Measurements from ENCODE around the gene LY6G5B. TPM values are rescaled to one million over a fixed set of nuclear protein-coding genes. Genes with fewer than 3 reads are reported as not detected.

LY6G5B gene
- total and polyA plus RNA-seq, 2 donors (not counting 3 experiments of a cell fraction or from before 2014, with no cell fraction given), result 15.4 to 25.0 TPM

DNA sequence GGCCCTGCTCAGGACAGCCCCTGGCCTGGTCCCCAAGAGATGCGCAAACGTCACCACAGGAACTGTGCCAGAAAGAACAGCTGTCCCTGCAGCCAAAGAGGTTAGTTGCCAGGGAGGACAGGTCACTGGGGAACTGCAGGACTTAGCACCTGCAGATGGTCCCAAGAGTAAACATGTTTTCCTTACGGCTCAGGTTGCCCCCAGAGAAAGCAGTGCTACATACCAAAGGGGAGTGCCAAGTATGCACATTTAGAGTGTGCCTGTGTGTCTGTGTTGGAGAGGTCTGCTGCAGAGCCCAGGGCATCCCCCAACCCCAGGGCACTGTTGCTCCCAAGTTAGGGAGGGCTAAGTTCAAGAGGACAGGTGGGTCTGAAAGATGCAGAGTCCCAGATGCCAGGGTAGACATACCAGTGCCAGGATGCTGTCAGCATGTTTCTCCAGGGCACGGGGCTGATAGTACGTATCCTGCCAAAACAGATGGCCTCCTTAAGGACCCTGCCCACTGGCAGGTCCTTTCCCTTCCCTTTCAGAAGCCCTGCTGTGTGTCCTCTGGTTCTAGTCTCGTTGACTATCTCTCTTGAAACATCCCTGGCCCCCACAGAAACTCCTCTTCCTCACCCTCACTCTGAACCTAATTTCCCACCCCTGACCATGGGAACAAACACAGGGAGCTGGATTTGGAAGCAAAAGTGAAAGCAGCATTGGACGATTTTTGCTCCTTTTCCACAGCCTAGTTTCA, 32.1 kb downstream of the LY6G5B start:
- ChIA-PET POLR2A (no interaction called here), CTCF (interaction anchor here (1.2 to 1.9 kb wide), 6 partner anchors 10 to 105 kb away, joined by 3 to 9 read pairs (median 6); partner anchors contain the start of genes DDAH2, LSM2, LY6G5C and MSH5)
- peak overlapping the region; percentile 59 to 80 (median 74) for H3K4me3 ChIP-seq (replicated peaks in 1 of 3; ENCODE audit: insufficient read depth in 1 of 3, low read depth in 1 of 3, low read length in 3 of 3)
- peak overlapping the region; percentile 13 for H2AFZ ChIP-seq (ENCODE audit: low read depth, low read length)
- DNase-seq (ENCODE audit: low read depth, low spot score), result peak; percentile 8
- H3K36me3 ChIP-seq (ENCODE audit: control insufficient read depth in 2 of 2, extremely low read depth in 1 of 2, insufficient read depth in 2 of 2, low read length in 2 of 2), result peaks cover 0 to 5% of the 10 kb centered on the region in 2 experiments
- no peaks in the 10 kb centered on the region for H4K20me1 ChIP-seq (replicated peaks; ENCODE audit: control insufficient read depth, extremely low read depth, insufficient read depth, low read length)
- BruUV-seq (replicated peaks), result no TSS peak
- H3K9me3 ChIP-seq (replicated peaks; ENCODE audit: control insufficient read depth, insufficient read depth, low read length), result no peaks in the 10 kb centered on the region
- intact Hi-C loops (cut with micrococcal nuclease) (loop anchor here (2.0 kb wide), 2 partner anchors 29 to 37 kb away; no protein-coding TSS in a partner anchor), dilution Hi-C loops (cut with MboI; ENCODE audit: extremely low pct_ligation_motif_present, low sequenced_read_pairs) (no loop called here)
- peak overlapping the region; percentile 78 for H3K4me2 ChIP-seq (ENCODE audit: insufficient read depth, low read length)
- H3K9ac ChIP-seq (replicated peaks; ENCODE audit: extremely low read depth, insufficient read depth, low read length), result peak overlapping the region; percentile 90
- H3K79me2 ChIP-seq (ENCODE audit: control insufficient read depth, insufficient read depth, low read length), result peaks cover 21% of the 10 kb centered on the region
- no peaks in the 10 kb centered on the region for H3K9me1 ChIP-seq (replicated peaks; ENCODE audit: control insufficient read depth, extremely low read depth, insufficient read depth, low read length)
- no peaks in the 10 kb centered on the region for H3K27me3 ChIP-seq (ENCODE audit: control insufficient read depth in 2 of 2, insufficient read depth in 2 of 2, low read length in 2 of 2)
- peak; percentile 18 for FAIRE-seq
- TF ChIP-seq FOS (IDR thresholded peaks at IDR 0.05; ENCODE audit: borderline replicate concordance, insufficient read depth, low read length), result no peak
- TF ChIP-seq, protein P1, sequence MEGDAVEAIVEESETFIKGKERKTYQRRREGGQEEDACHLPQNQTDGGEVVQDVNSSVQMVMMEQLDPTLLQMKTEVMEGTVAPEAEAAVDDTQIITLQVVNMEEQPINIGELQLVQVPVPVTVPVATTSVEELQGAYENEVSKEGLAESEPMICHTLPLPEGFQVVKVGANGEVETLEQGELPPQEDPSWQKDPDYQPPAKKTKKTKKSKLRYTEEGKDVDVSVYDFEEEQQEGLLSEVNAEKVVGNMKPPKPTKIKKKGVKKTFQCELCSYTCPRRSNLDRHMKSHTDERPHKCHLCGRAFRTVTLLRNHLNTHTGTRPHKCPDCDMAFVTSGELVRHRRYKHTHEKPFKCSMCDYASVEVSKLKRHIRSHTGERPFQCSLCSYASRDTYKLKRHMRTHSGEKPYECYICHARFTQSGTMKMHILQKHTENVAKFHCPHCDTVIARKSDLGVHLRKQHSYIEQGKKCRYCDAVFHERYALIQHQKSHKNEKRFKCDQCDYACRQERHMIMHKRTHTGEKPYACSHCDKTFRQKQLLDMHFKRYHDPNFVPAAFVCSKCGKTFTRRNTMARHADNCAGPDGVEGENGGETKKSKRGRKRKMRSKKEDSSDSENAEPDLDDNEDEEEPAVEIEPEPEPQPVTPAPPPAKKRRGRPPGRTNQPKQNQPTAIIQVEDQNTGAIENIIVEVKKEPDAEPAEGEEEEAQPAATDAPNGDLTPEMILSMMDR (IDR thresholded peaks at IDR 0.05; ENCODE audit: extremely low read depth in 1 of 2, insufficient read depth in 1 of 2, low read depth in 1 of 2, low read length in 2 of 2), result no peak
- no peak for TF ChIP-seq EZH2 (IDR thresholded peaks at IDR 0.05; ENCODE audit: borderline replicate concordance, low read depth, low read length, severe bottlenecking)
- no peak for TF ChIP-seq JUN (IDR thresholded peaks at IDR 0.05; ENCODE audit: borderline replicate concordance, insufficient read depth, insufficient read length, low read depth)
- no peak for TF ChIP-seq POLR2AphosphoS5 (IDR thresholded peaks at IDR 0.05; ENCODE audit: insufficient read depth, low read depth, low read length)
- no peak for TF ChIP-seq POLR2A (IDR thresholded peaks at IDR 0.05; ENCODE audit: low read depth, low read length)
- TF ChIP-seq MYC (IDR thresholded peaks at IDR 0.05; ENCODE audit: low read depth, low read length), result no peak
- H3K4me1 ChIP-seq (ENCODE audit: control insufficient read depth, extremely low read depth, insufficient read depth, low read length), result peaks cover 11% of the 10 kb centered on the region
- peak overlapping the region; percentile 77 for H3K27ac ChIP-seq (ENCODE audit: insufficient read depth, low read depth, low read length)
